Activated T-cell treated with anti-CD3 and anti-CD28 coated beads for 4 hours (primary cell): Measurements from ENCODE around the gene MARCHF11.
A peak's percentile ranks its signal among the peaks of the same experiment; 100 is the strongest.

Experiments
- DNase-seq: peaks from one replicate; pipeline ENCODE4 v3.0.0-alpha.2; 2020

The MARCHF11 gene

GRCh38 chr5:16179511-16179935 is at the start of gene MARCHF11:
Gene MARCHF11 (minus strand): TSS chr5:16179791. CDS start chr5:16179575, 216 bp downstream.
- DNase-seq = no peak

- DNase-seq = no peak
These were observed 46.3 kb upstream of the MARCHF11 start for GRCh38 chr5:16225927-16226326.

GRCh38 chr5:16192311-16192710 is 12.7 kb upstream of the MARCHF11 start:
- DNase-seq = no peak

GRCh38 chr5:16180789-16181082 is 1.1 kb upstream of the MARCHF11 start:
- no peak for DNase-seq

- DNase-seq = no peak
These were observed 571 bp upstream of the MARCHF11 start for GRCh38 chr5:16179936-16180788.

GRCh38 chr5:16178745-16179372 is 732 bp downstream of the MARCHF11 start:
- peak; percentile 0 for DNase-seq

- DNase-seq = no peak
These were observed 10.0 kb downstream of the MARCHF11 start for GRCh38 chr5:16169550-16169949.

GRCh38 chr5:16160706-16161105 is 18.9 kb downstream of the MARCHF11 start:
- DNase-seq = no peak

GRCh38 chr5:16159636-16160035 is 20.0 kb downstream of the MARCHF11 start:
- no peak for DNase-seq

GRCh38 chr5:16156152-16156551 is 23.4 kb downstream of the MARCHF11 start:
- no peak for DNase-seq

- DNase-seq = no peak
These were observed 26.7 kb downstream of the MARCHF11 start for GRCh38 chr5:16152601-16153568.

GRCh38 chr5:16149621-16150020 is 30.0 kb downstream of the MARCHF11 start:
- no peak for DNase-seq

- DNase-seq = no peak
These were observed 32.3 kb downstream of the MARCHF11 start for GRCh38 chr5:16147179-16147900.

GRCh38 chr5:16144416-16144815 is 35.2 kb downstream of the MARCHF11 start:
- DNase-seq = no peak

GRCh38 chr5:16143361-16144049 is 36.1 kb downstream of the MARCHF11 start:
- no peak for DNase-seq

GRCh38 chr5:16140944-16141343 is 38.6 kb downstream of the MARCHF11 start:
- no peak for DNase-seq

GRCh38 chr5:16140417-16140816 is 39.2 kb downstream of the MARCHF11 start:
- DNase-seq = no peak

GRCh38 chr5:16137177-16137576 is 42.4 kb downstream of the MARCHF11 start:
- DNase-seq = no peak

GRCh38 chr5:16135506-16135905 is 44.1 kb downstream of the MARCHF11 start:
- no peak for DNase-seq

- no peak for DNase-seq
These were observed 44.6 kb downstream of the MARCHF11 start for GRCh38 chr5:16135003-16135402.

- DNase-seq = no peak
These were observed 45.4 kb downstream of the MARCHF11 start for GRCh38 chr5:16134204-16134603.

GRCh38 chr5:16131878-16132277 is 47.7 kb downstream of the MARCHF11 start:
- DNase-seq = no peak
